Left colon (tissue), 2 donors: ENCODE data around the gene CBLB. TPM values are rescaled to one million over a fixed set of nuclear protein-coding genes. Genes with fewer than 3 reads are reported as not detected.

Experiments used
- ATAC-seq: fragments of 200-7000 bp; cut with Tn5 transposase; one replicate; pipeline ENCODE4 v1.9.1; 2020; ENCODE audit warnings: mild to moderate bottlenecking, moderate library complexity
- DNase-seq, 2 donors: peaks; one replicate each; pipeline ENCODE4 v3.0.0-alpha.2; 2020
- intact Hi-C, 2 donors: fragments of 100-400 bp; cut with DNase I in 1 of 2; cut with micrococcal nuclease in 1 of 2; formaldehyde crosslinking; loops; one replicate each; pipeline versions ENCODE4 v1.11.2 to v1.14.0; 2022; cut with DNase I, micrococcal nuclease
- total RNA-seq, 2 donors: library from RNA; stranded (reverse); fragmentation: NEBNext Ultra II Directional; extraction: Animal tissue kit (Norgen Biotek cat#: 25700); gene quantifications; one replicate each; pipeline ENCODE4 v1.2.1, GENCODE V29; 2021
- donor health status: DM: no; HTN: no; CAD: no.
- donor health status: DM: yes; HTN: yes; CAD: no.

The CBLB gene
- total RNA-seq, 2 donors from 2014 or later = 36.7 to 50.2 TPM

- DNase-seq = no peak
- no peak for ATAC-seq
- intact Hi-C loops = no loop called here
Observed at GRCh38 chr3:105878061-105878460, 9.2 kb upstream of the CBLB start.

GRCh38 chr3:105877336-105877910, 8.6 kb upstream of the CBLB start:
- DNase-seq (no peak), ATAC-seq (peak; percentile 78)
- intact Hi-C loops = no loop called here

- ATAC-seq = peak; percentile 94
- intact Hi-C loops = no loop called here
Observed at GRCh38 chr3:105876780-105877327, 8.0 kb upstream of the CBLB start.

GRCh38 chr3:105869861-105870755, 1.3 kb upstream of the CBLB start:
- ATAC-seq (peak; percentile 8), DNase-seq (no peak)
- intact Hi-C loops = no loop called here

More at GRCh38 chr3:105876780-105877327, 8.0 kb upstream of the CBLB start:
- DNase-seq = no peak

GRCh38 chr3:105869531-105869833, 670 bp upstream of the CBLB start:
- no peak for DNase-seq
- intact Hi-C loops = no loop called here
- no peak for ATAC-seq

GRCh38 chr3:105868431-105868741, 426 bp downstream of the CBLB start:
- peak; percentile 48 to 69 for DNase-seq
- intact Hi-C loops = no loop called here
- peak; percentile 53 for ATAC-seq

- ATAC-seq = no peak
- intact Hi-C loops = no loop called here
- DNase-seq = no peak
Observed at GRCh38 chr3:105867712-105868430, 941 bp downstream of the CBLB start.

GRCh38 chr3:105866656-105867653, 1.9 kb downstream of the CBLB start:
- no peak for ATAC-seq
- intact Hi-C loops = no loop called here
- peak in 1 of 2 donors; percentile 28 for DNase-seq

- ATAC-seq = no peak
- intact Hi-C loops = no loop called here
- no peak for DNase-seq
Observed at GRCh38 chr3:105865867-105866350, 2.9 kb downstream of the CBLB start.

GRCh38 chr3:105865016-105865623, 3.7 kb downstream of the CBLB start:
- ATAC-seq (no peak), DNase-seq (no peak)
- intact Hi-C loops = no loop called here

- intact Hi-C loops = no loop called here
- DNase-seq (no peak), ATAC-seq (no peak)
Observed at GRCh38 chr3:105864212-105864611, 4.6 kb downstream of the CBLB start.

GRCh38 chr3:105863608-105864007, 5.2 kb downstream of the CBLB start:
- no peak for ATAC-seq
- intact Hi-C loops = no loop called here

GRCh38 chr3:105862217-105862616, 6.6 kb downstream of the CBLB start:
- no peak for ATAC-seq
- intact Hi-C loops = no loop called here
- DNase-seq = no peak

More at GRCh38 chr3:105863608-105864007, 5.2 kb downstream of the CBLB start:
- no peak for DNase-seq

- intact Hi-C loops = no loop called here
Observed at GRCh38 chr3:105860641-105861040, 8.2 kb downstream of the CBLB start.

GRCh38 chr3:105858017-105858416, 10.8 kb downstream of the CBLB start:
- no peak for DNase-seq
- no peak for ATAC-seq
- intact Hi-C loops = no loop called here

More at GRCh38 chr3:105860641-105861040, 8.2 kb downstream of the CBLB start:
- DNase-seq (no peak), ATAC-seq (no peak)

GRCh38 chr3:105857601-105858000, 11.2 kb downstream of the CBLB start:
- no peak for ATAC-seq
- intact Hi-C loops = no loop called here
- DNase-seq = no peak

GRCh38 chr3:105856605-105857004, 12.2 kb downstream of the CBLB start:
- DNase-seq = no peak
- no peak for ATAC-seq
- intact Hi-C loops = no loop called here

- no peak for DNase-seq
- peak; percentile 31 for ATAC-seq
- intact Hi-C loops = no loop called here
Observed at GRCh38 chr3:105853801-105854432, 14.9 kb downstream of the CBLB start.
